Stimulated activated naive CD8-positive, alpha-beta T cell treated with anti-CD3 and anti-CD28 coated beads, Interleukin-15, Interleukin-2, amounts not matched to agents 100 U/mL and 50 U/mL, for 24 hours (primary cell): ENCODE measurements around the gene TRAF1.
"Not testable (repeated sequence)": the region's sequence is repeated elsewhere in the genome, so short reads cannot be mapped to it uniquely, and the experiment has no call there.

Experiments
- ATAC-seq: fragments of 150-1000 bp; cut with Tn5 transposase; one replicate; pipeline ENCODE4 v1.10.0; 2021
- DNase-seq: peaks from one replicate; pipeline ENCODE4 v3.0.0; 2021

TRAF1 gene

DNA sequence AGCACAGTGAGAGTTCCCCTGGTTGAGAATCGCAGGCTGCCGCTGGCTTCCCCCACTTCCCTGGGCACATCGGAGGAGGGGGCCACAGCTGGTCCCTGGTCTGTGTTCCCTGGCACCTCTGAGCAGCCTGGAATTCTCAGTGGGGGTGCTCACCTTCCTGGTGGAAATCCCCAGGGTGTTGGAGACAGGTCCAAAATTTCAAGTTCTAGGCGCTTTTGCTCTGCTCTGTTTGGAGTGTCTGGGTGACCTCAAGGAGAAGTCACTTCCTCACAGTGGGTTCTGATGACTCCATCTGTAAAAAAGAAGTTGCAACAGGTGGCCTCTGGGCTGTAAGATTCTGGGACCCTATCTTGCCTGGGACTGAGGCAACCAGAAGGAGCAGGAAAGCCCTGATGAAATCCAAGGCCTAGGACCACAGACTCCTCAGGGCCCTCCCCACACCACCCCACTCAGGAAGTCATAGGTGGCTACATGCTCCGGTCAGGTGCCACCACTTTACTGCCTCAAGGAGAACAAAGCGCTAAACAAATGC, at the start of gene TRAF1:
TRAF1 (minus strand) TSS at position 400 of the 532 bp plus-strand sequence. CDS start 721 bp downstream, outside the sequence.
- ATAC-seq (peak; percentile 15), DNase-seq (peak; percentile 45)

DNA sequence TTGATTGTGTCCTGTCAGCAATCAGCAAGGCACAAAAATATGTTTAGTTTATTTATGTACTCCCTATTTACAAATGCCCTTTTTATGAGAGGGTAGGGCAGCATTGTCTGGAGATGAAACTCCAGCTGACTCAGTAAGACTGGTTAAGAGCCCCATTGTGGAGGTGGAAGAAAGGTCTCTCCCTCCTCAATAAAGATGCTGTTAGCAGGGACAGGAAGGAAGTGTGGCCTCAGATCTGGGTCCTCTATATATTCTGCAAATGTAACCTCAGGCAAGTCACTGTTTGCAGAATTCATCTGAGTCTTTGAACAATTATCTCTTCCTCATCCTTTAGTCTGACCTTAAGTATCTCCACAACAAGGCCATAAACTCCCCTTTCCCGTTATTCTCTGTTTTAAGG, 48.3 kb upstream of the TRAF1 start:
- DNase-seq (no peak), ATAC-seq (peak; percentile 55)

DNA sequence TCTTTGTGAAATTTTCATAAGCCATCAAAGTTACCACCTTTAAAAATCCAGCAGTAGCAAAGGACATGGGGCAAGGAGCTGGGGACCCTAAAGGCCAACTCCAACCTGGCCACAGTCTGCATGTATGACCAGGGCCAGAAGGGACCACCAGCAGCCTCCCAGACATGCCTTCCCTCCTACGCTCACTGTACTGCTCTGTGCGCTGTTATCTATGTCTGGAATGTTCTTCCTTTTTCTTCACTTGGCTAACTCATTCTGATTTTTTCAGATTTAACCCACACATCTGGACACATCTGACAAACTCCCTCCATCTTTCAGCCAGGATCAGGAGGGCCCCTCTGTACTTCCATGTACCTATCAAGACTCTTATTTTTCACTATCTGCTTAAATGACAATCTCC, 47.6 kb upstream of the TRAF1 start:
- no peak for ATAC-seq
- DNase-seq: no peak

DNA sequence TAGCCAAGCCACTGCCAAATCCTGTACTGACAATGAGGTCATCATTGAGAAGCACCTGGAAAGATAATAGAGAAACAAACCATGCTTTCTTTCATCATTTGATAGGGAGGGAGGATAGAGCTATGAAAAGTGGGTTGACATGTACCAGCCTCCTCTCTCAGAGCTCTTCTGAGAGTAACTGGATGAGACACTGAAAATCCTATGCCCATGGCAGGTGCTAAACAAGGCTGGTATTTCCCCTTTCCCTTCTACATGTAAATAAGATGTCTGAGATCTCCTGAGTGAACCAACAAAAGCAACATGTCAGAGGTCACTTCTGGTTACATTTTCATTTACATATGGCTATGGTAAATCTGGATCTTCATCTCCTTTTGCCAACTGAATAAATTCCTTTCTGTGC, 45.3 kb upstream of the TRAF1 start:
- no peak for ATAC-seq
- no peak for DNase-seq

GRCh38 chr9:120971471-120971870, 44.9 kb upstream of the TRAF1 start:
- not testable (repeated sequence) for ATAC-seq, DNase-seq

- no peak for ATAC-seq
- DNase-seq: no peak
Observed at GRCh38 chr9:120970244-120970643, 43.6 kb upstream of the TRAF1 start.

- ATAC-seq (no peak), DNase-seq (no peak)
Observed at GRCh38 chr9:120966013-120966369, 39.4 kb upstream of the TRAF1 start.

- ATAC-seq: no peak
Observed at GRCh38 chr9:120965344-120966012, 38.9 kb upstream of the TRAF1 start.

GRCh38 chr9:120961936-120962335, 35.3 kb upstream of the TRAF1 start:
- DNase-seq (no peak), ATAC-seq (no peak)

More at GRCh38 chr9:120965344-120966012, 38.9 kb upstream of the TRAF1 start:
- DNase-seq: no peak

GRCh38 chr9:120960001-120960400, 33.4 kb upstream of the TRAF1 start:
- ATAC-seq (no peak), DNase-seq (no peak)

DNA sequence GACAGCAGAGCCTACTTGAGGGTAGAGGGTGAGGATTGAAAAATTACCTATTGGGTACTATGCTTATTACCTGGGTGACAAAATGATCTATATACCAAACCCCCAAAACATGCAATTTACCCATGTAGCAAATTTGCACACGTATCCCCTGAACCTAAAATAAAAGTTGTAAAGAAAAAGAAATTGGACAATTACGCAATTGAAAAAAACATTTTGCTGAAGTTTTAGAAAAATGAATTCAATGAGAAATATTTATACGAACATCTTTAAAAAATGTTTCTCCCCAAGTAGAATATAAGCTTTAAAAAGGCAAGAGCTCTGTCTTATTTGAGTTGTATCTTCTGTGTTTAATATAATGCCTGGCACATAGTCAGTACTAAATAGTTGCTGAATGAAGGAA, 30.3 kb upstream of the TRAF1 start:
- DNase-seq: no peak
- ATAC-seq: no peak

GRCh38 chr9:120951960-120952618, 25.5 kb upstream of the TRAF1 start:
- DNase-seq (no peak), ATAC-seq (no peak)

GRCh38 chr9:120950421-120951388, 24.1 kb upstream of the TRAF1 start:
- no peak for DNase-seq
- ATAC-seq: no peak

DNA sequence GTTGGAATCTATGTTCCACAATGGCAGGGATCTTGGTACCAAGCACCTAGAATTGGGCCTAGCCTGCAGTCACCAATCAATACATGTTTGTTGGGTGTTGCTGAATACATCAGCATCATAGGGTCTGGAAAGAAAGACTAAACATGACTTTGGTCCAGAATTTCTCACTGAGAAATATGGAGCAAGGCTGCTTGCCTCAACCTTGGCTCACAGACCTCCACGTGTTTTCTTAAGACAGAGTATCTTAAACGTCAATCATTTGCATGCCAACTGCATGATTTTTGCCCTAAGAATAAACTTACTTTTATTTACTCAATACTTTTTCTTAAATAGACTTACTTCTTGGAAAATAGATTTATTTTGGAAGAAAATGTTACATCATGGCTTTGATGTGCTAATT, 22.7 kb upstream of the TRAF1 start:
- DNase-seq: no peak

DNA sequence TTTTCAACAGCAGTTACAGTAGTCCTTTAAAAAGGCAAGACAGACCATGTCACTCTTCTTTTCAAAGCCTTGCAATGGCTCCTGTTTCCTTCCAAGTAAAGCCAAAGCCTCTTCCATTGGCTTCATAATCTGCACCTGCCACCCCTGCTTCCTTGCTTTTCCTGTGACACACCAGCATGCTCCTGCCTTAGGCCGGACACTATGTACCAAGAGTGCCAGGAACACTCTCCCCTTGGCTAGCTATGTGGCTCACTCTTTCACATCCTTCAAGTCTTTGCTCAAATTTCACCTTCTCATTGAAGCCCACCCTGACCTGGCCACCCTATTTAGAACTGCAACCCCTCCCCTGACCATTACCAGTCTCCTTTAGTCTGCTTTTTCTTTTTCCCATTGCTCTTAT, 22.2 kb upstream of the TRAF1 start:
- DNase-seq (no peak), ATAC-seq (no peak)

More for the DNA sequence above, 22.7 kb upstream of the TRAF1 start:
- ATAC-seq: no peak

GRCh38 chr9:120947222-120947621, 20.6 kb upstream of the TRAF1 start:
- no peak for DNase-seq
- ATAC-seq: no peak

GRCh38 chr9:120946259-120946658, 19.7 kb upstream of the TRAF1 start:
- DNase-seq (no peak), ATAC-seq (no peak)

DNA sequence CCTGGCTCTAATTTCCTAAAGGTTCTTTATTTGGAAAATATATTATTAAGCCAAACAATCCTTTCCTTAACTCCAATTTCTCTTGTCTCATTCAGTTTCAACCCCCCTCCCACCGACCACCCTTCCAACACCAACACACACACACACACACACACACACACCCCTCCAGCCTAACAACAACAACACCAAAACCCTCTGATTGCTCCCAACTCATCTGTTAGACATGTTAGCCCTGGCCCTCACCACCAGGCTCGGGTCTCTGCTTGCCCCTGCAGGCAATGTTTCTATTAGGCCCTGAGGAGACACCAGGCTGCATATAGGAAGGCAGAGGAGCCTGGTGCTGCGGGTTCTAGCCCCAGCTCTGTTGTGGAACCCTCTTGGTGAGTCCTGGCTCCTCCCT, 18.4 kb upstream of the TRAF1 start:
- no peak for DNase-seq

DNA sequence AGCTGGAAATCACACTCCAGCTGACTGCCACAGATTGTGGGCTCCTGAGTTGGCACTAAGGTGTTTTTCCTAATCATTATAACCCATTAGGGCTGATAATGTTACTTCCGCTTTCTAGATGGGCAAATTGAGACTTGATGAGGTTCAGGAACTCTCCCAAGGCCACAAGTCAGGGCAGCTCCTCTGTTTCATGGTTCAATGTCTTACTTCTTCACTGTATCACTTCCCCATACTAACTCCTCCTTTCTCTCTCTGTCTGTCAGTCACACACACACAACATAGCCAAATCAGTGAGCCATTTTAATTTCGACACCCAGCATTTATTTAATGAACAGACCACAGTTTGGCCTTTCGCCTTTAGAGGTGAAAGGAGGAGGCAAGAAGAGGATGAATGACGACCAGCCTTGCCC, 17.8 kb upstream of the TRAF1 start:
- no peak for DNase-seq

More for the DNA sequence above, 18.4 kb upstream of the TRAF1 start:
- no peak for ATAC-seq

DNA sequence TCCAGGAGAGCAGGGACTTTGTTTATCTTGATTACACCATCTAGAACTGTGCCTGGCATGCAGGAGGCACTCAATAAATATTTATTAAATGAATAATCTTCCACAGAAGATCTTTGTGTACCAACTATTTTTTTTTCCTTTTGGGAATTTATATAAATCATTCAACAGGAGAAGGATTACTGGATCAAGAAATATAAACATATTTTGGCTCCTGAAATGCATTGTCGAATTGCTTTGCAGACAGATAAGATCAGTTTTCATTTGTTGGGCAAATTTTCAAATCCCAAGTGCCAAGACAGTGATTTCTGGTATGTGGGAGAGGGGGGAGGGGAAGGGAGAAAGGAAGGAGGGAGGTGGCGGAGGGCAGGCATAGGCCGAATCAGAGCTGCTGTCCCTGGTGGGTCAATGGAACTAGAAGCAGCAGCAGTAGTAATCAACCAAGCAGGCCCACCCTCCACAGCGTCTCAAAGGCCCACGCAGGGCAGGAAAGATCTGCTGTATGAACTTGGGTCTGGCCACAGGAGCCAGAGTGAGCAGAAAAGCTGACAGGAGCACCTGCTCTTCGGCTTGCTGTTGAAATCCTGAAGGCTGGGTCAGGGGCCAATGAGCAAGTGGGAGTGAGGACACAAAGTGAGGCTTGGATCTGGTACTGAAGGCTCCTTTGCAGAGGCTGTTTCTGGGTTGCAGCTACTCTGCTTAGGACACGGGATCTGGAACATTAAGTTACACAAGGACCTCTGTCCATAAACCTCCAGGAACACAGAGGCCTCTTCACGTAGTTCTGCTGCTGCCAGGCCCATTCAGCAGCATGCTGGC, 15.8 kb upstream of the TRAF1 start:
- DNase-seq (no peak), ATAC-seq (no peak)

More for the DNA sequence above, 17.8 kb upstream of the TRAF1 start:
- ATAC-seq: peak; percentile 23

GRCh38 chr9:120941046-120941770, 14.6 kb upstream of the TRAF1 start:
- DNase-seq: no peak
- ATAC-seq: no peak
